ENCODE data around the gene CARD14. TPM values are rescaled to one million over a fixed set of nuclear protein-coding genes. Genes with fewer than 3 reads are reported as not detected.

Gene CARD14
- total and polyA plus RNA-seq, 2 of the 13 experiments (the other 11 are each of a cell fraction or from before 2014, with no cell fraction given) = 0.11 TPM; not detected in 1

- POLR2A ChIA-PET = no interaction called here
- CTCF ChIA-PET (ENCODE audit: low intra/inter-chr PET ratio, low total read pairs) = no interaction called here
- TF ChIP-seq PRPF4 (IDR thresholded peaks at IDR 0.05; ENCODE audit: low read depth, low read length, poor library complexity, severe bottlenecking) (no peak), IKZF5 (CRISPR knock-in tag; IDR thresholded peaks at IDR 0.05) (no peak), ZNF282 (IDR thresholded peaks at IDR 0.05; ENCODE audit: partially characterized antibody) (no peak), ZBTB10 (CRISPR knock-in tag; IDR thresholded peaks at IDR 0.05; ENCODE audit: borderline replicate concordance) (no peak), ZNF180 (CRISPR knock-in tag; IDR thresholded peaks at IDR 0.05; ENCODE audit: borderline replicate concordance, low read depth) (no peak), ZFP1 (CRISPR knock-in tag; IDR thresholded peaks at IDR 0.05) (no peak), NFATC3 (CRISPR knock-in tag; IDR thresholded peaks at IDR 0.05) (no peak), ZFYVE20 (CRISPR knock-in tag; IDR thresholded peaks at IDR 0.05; ENCODE audit: borderline replicate concordance, low read depth) (no peak), ASH2L (IDR thresholded peaks at IDR 0.05; ENCODE audit: insufficient read length, low read depth, low read length) (no peak), CEBPB (IDR thresholded peaks at IDR 0.05; ENCODE audit: borderline replicate concordance, low read depth, low read length) (no peak), CBX5 (CRISPR knock-in tag; IDR thresholded peaks at IDR 0.05; ENCODE audit: borderline replicate concordance) (no peak), HDAC1 (CRISPR knock-in tag; IDR thresholded peaks at IDR 0.05) (no peak), CEBPZ (IDR thresholded peaks at IDR 0.05; ENCODE audit: low read length) (no peak), ZC3H13 (CRISPR knock-in tag; IDR thresholded peaks at IDR 0.05) (no peak), FOXK1 (CRISPR knock-in tag; IDR thresholded peaks at IDR 0.05; ENCODE audit: borderline replicate concordance, low read depth) (no peak)
Measured at GRCh38 chr17:80242505-80242904, 72.7 kb downstream of the CARD14 start.

More at GRCh38 chr17:80242505-80242904, 72.7 kb downstream of the CARD14 start:
- Histone ChIP-seq H3K4me3 (replicated peaks in 1 of 3; ENCODE audit: insufficient read depth in 1 of 3, low read depth in 2 of 3, low read length in 3 of 3) (no peak overlapping the region), H4K20me1 (ENCODE audit: insufficient read depth, low read length) (no peaks in the 10 kb centered on the region), H3K4me2 (ENCODE audit: low read depth, low read length) (no peak overlapping the region), H3K27ac (ENCODE audit: extremely low read length, insufficient read depth, low read length) (no peak overlapping the region), H3K9me3 (ENCODE audit: low read length) (no peaks in the 10 kb centered on the region), H3K79me2 (ENCODE audit: insufficient read depth, low read length) (no peaks in the 10 kb centered on the region), H2AFZ (ENCODE audit: low read length) (no peak overlapping the region), H3K9ac (ENCODE audit: insufficient read depth, low read depth, low read length) (no peak overlapping the region), H3K27me3 (ENCODE audit: control insufficient read depth in 1 of 2, insufficient read depth in 2 of 2, low read length in 2 of 2) (no peaks in the 10 kb centered on the region; a peak in 1 of 5 replicates), H3K36me3 (replicated peaks in 1 of 2; ENCODE audit: control insufficient read depth in 1 of 2, insufficient read depth in 2 of 2, low read length in 2 of 2) (peaks cover 7 to 29% of the 10 kb centered on the region in 2 experiments; a peak in 4 of 5 replicates), H3K4me1 (ENCODE audit: insufficient read depth, low read length) (no peaks in the 10 kb centered on the region)
- no TSS peak for BruUV-seq (replicated peaks)
- in situ Hi-C loops (cut with HindIII; ENCODE audit: extremely low pct_ligation_motif_present, low pct_unique_long_range_greater_than_20kb) (no loop called here), intact Hi-C loops (cut with micrococcal nuclease; ENCODE audit: unreplicated experiment) (no loop called here)
- FAIRE-seq = no peak
- no peak for DNase-seq (ENCODE audit: low spot score)
- no peak for ATAC-seq
- WGBS (ENCODE audit: low lambda C conversion rate) = 85% methylated on average over 14 of the region's 14 CpGs
